Measurements from ENCODE around the gene AGBL1.

AGBL1 gene

DNA sequence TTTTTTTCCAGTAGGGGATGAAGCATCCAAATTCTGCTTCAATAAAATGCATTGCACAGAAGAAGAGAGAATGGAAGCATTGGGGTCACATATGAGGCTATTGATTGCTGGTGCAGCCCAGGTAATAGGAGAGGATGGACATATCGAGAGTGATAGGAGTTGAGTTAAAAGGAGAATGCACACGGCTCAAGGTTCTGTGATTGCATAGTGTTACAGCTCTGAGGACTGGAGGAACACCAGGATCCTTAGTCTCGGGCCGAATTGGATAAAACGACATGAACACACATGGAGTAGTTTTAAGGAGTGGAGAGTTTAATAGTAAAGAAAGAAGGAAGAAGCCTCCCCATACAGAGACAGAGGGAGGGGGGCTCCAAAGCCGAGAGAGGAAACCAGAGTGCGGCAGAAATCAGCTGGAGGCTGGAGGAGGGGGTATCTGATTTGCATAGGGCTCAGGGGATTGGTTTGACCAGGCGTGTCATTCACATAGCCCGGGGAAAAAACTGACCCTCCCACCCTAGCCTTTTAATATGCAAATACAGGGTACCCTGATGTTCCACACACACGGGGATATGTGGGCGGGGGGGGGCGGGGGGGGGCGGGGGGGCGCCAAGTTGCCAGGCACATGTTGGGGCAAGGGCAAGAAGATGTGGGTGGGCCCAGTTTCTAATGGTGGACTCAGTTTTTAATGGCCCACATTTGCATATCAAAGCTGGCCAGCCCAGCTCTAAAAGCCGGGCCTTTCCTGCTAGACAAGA, 156.9 kb downstream of the AGBL1 start:
- no peak for DNase-seq (ENCODE audit: low read depth in 2 of 2)

DNA sequence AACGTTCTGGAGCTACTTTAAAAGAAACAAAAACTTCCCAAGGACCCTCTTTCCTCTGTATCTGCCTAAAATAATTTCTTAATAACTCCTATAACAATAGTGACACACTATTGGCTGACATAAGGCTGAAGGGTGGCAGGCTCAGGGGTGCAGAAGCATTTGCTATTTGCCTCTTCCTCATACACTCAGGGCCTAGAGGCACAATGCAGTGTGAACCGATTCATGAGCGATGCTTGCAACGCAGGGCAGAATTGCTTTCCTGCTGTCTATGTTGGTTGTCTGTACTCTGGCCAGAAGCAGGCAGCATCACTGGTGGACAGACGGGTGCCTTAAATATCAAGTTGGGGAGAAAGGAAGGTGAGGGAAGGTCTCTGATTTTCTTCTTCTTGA, 157.4 kb downstream of the AGBL1 start:
- DNase-seq (ENCODE audit: low read depth in 2 of 2), result no peak

DNA sequence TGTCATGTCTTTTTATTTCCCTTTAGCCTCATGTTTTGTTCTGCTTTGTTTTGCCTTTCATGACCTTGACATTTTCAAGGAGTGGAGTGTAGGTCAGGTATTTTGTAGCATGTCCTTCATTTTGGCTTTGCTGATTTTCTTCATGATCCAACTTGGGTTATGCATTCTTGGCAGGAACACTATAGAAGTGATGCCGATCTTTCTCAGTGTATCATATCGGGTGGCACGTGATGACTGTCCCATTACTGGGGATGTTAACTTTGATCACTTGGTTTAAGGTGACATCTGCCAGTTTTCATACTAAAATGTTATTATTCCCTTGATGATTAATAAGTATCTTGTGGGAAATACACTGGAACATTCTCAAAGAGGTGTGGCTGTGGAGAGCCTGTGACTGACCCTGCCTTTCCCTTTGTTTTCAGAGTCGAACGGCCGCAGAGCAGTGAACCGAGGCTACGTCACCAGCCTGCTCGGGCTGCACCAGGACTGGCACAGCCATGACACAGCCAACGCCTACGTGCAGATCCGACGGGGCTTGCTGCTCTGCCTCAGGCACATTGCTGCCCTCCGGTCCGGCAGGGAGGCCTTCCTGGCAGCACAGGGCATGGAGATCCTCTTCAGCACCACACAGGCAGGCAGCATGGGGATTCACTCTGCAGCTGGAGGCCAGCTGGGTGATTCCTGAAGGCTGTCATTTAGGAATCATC, 167.7 kb downstream of the AGBL1 start:
- no peak for DNase-seq (ENCODE audit: low read depth in 2 of 2)

DNA sequence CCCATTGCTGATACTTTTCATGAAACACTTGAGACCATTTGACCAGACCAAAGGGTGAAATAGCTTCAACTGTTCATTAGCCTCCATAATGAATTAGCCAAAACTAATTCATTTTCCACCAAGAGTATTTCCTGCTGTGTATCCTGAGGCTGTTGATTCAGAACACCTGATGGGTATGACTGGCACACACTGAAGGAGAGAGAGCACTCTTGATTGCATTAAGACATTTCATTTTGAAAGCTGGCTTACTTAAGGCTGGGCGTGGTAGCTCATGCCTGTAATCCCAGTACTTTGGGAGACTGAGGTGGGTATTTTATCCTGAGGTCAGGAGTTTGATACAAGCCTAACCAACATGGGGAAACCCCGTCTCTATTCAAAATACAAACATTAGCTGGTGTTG, 175.6 kb downstream of the AGBL1 start:
- no peak for DNase-seq (ENCODE audit: low read depth in 2 of 2)

DNA sequence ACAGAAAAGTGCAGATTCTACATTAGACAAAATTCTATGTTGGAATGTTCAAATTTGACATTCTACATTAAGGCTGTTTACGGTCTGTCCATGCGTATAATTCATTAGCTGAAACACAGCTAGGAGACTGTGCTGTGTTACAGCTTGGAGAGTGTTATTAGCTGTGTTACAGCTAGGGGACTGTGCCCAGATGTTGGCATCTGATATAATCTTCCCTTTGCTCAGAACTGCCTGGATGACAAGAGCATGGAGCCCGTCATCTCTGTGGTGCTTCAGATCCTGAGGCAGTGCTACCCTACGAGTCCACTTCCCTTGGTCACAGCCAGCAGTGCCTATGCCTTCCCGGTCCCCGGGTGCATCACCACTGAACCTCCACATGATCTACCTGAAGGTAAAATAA, 177.0 kb downstream of the AGBL1 start:
- DNase-seq (ENCODE audit: low read depth in 2 of 2), result no peak

DNA sequence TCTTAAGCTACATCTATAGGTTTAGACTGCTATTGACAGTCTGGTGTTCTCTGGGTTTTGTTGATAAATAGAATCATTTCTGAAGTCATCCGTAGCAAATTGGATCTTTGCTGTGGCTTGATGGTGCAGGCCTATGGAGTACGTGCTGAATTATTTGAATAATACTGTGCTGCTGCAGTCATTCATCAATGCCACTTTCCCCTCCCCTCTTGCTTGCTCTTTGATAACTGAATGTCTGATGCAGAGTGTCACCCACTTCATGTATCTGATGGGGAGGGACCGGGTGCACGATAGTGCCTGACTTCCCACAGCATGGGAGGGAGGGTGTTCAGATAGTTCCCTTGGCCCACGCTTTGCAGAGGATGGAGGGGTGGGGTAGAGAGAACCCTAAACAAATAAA, 179.9 kb downstream of the AGBL1 start:
- no peak for DNase-seq (ENCODE audit: low read depth in 2 of 2)

- DNase-seq (ENCODE audit: low read depth in 2 of 2), result no peak
These were observed 183.6 kb downstream of the AGBL1 start for GRCh38 chr15:86263230-86263629.

GRCh38 chr15:86266896-86267484, 187.3 kb downstream of the AGBL1 start:
- no peak for DNase-seq (ENCODE audit: low read depth in 2 of 2)

GRCh38 chr15:86267892-86268291, 188.2 kb downstream of the AGBL1 start:
- DNase-seq (ENCODE audit: low read depth in 2 of 2), result no peak

DNA sequence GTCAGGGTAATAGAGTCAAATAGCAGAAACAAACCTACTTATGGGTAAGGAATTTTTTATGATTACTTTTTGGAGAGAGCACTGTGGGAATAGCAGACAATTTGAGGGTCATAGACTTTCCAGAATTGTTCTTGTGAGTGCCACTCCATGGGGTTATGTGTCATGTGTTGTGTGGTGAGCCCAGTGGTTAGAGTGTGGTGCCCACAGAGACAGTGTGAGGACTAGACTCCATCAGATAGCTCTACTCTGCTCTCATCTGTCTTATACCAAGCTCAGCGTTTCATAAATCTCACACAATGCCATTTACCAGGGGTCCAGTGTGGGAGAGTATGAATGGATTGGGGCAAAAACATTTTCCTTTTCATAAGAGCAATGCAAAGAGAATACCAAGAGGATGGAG, 188.9 kb downstream of the AGBL1 start:
- no peak for DNase-seq (ENCODE audit: low read depth in 2 of 2)

DNA sequence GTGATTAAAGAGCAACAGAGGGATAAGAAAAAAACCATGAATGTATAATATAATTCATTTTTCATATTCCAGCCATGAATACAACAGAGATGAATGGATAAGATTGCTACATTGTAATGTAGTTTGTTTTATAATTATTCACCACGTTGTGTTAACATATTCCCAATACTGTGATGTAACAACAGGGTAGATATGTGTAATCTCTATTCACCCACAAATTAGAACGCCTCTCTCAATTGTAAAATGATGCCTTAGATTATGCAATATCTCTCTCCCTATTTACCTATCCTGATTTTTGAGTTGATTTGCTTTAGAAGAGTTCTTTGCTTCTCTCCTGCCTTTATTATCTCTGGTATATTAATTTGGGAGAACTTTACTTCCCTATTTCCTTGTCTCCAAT, 193.6 kb downstream of the AGBL1 start:
- DNase-seq (ENCODE audit: low read depth in 2 of 2), result no peak

- DNase-seq (ENCODE audit: low read depth in 2 of 2), result no peak
These were observed 195.7 kb downstream of the AGBL1 start for GRCh38 chr15:86275361-86275760.

DNA sequence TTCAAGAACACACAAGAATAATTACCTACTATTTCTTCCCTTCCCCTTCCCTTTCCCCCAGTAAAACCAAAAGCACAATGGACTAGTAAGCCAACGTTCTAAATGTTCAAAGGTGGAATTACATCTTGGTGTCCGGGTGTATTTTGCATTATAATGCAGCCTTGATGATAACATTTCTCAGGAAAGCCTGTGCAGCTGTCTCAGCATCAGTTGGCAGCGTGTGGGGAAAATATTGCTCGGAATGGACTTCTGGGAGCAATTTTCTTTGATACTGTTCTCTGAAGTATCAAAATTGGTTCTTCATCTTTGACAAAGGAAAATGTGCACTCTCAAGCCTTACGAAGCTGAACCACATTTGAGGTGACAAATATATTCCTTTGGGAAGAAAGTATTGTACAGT, 198.9 kb downstream of the AGBL1 start:
- no peak for DNase-seq (ENCODE audit: low read depth in 2 of 2)

DNA sequence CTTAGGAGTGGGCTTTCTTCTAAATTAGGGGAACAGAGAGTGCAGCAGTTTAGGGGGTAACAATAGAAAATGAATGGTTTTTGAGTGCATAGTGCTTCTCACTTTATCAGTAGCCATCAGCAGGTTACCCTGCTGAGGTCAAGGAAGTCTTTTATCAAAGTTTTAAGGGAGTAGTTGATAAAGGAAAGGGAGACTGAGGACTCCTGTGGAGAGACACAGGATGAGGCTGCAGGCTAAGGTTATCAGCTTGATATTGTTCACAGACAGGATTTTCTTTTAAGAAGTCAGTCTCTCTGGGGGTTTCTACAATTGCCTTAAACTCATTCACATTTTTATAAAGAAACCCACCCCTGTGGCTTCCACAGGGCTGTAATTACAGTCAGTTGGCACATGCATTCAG, 205.0 kb downstream of the AGBL1 start:
- no peak for DNase-seq (ENCODE audit: low read depth in 2 of 2)

DNA sequence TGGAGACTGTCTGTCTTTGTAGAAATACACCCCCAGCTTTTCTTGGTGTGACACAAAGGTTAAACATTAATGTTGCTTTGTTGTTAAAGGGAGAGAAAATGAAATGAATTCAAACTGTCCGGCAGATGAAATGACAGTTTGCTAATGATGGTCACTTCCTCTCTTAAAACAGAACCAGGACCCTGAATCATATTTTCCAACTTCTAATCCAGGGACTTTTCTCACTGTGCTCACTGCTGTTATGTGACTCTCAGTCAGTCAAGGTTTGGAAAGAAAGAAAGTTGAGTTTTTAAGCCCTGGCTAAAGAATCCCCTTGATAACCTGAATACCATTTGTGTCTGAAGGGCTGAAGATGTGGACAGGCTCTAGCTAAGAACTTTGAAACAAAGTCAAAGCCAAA, 215.8 kb downstream of the AGBL1 start:
- DNase-seq (ENCODE audit: low read depth in 2 of 2), result no peak

DNA sequence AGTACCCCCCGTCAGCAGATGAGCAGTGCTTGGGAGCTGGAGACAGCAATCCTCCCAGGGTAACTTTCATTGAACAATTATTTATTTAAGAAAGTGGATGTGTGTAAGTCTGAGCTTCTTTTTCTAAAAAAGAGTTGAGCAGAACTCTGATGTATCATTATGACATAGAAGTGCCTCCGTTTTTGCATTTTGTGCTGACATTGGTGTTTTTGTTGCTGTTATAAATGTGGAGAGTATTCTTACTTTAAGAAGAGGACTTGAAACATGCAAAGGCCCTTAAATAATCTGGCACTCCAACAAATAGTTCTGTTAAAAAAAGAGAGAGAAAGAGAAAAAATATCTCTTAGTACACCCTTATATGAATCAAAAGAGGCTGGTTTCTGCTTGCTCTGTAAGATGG, 217.1 kb downstream of the AGBL1 start:
- DNase-seq (ENCODE audit: low read depth in 2 of 2), result no peak

- DNase-seq (ENCODE audit: low read depth in 2 of 2), result no peak
These were observed 220.9 kb downstream of the AGBL1 start for GRCh38 chr15:86300390-86301125.

DNA sequence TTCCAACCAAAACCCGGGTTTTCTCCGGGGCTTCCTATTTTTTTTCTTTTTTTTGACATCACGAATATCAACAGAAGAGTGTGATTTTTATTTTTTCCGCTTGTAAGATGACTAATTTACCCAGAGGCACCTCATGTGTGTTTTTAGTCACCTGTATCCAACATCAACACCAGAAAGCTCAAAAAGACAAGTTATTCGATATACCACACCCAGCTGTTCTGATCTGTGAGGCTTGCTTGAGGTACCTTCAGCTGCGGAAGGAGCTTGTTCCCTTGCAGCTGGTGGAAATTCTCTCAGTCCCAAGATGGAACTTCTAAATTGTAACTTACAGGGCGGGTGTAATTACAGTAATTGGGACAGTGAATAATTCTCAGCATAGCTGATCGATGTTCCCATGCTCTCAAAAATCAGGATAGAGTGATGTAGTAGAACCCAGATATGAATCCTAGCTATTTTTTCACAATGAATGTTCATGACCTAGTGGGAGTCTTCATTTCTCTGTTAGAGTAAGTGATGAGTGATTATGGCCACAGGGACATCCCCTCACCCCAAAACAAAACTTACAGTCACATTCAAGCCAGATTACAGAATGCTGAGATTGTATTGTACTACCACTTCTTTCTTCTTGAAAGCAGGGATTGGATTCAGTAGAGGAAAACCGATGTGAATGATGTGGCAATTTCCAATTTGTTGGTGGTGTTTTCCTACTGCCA, 232.1 kb downstream of the AGBL1 start:
- DNase-seq (ENCODE audit: low read depth in 2 of 2), result no peak

DNA sequence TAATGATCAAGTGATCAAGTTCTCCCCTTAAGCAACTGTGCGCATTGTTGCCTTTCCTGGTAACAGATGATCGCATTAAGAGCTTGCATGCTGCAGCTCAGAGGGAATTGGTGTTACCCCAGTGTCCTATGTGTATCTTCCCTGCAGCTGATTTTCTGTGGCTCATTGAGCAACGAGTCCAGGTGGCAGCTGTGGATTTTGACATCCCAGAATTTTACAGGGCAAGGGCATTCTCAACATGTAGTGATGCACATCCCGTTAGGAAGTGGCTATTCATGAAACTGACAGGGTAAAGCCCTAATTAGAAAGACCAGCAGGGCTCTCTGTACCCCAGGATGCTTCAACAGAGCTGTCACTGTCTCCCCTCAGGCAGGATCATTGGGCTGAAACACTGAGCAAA, 232.8 kb downstream of the AGBL1 start:
- no peak for DNase-seq (ENCODE audit: low read depth in 2 of 2)

DNA sequence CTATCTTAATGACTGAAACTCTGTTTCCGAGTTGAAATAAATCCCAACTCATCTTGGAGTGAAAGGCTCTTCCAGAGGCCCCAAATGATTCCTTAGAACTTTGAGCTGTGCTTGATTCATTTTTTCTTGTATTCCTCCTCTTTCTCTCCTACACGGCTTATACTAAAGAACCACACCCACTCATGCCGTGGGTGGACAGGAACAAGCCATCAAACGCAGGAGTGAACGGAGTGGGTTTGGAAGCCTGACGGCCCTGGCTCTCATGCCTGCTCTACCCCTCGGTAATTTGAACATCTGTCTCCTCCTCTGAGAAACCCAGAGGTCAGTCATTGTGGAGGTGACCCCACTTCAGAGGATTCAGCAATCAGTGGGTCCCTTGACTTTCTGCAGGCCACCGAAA, 236.5 kb downstream of the AGBL1 start:
- no peak for DNase-seq (ENCODE audit: low read depth in 2 of 2)

GRCh38 chr15:86316726-86317383, 237.2 kb downstream of the AGBL1 start:
- no peak for DNase-seq (ENCODE audit: low read depth in 2 of 2)

All from stimulated activated CD8-positive, alpha-beta memory T cell treated with anti-CD3 and anti-CD28 coated beads, Interleukin-15, amount 100 ng/mL, for 4 hours (primary cell).